Subcutaneous abdominal adipose tissue (tissue), 5 donors: Measurements from ENCODE around the gene YOD1.
"Not testable (repeated sequence)": the region's sequence is repeated elsewhere in the genome, so short reads cannot be mapped to it uniquely, and the experiment has no call there.

Experiments
- H3K27ac ChIP-seq: one replicate; pipeline ENCODE4 v1.7.0; 2013; ENCODE audit warnings: low read depth, mild to moderate bottlenecking, inconsistent platforms, low read length, moderate library complexity
- H3K27me3 ChIP-seq, 5 donors: one replicate each; pipeline ENCODE4 v1.7.0; 2013; ENCODE audit warnings: low read length in 5 of 5, inconsistent platforms in 1 of 5; ENCODE audit not compliant: control insufficient read depth in 5 of 5, insufficient read depth in 4 of 5
- H3K36me3 ChIP-seq, 5 donors: one replicate each; pipeline ENCODE4 v1.7.0; 2013; ENCODE audit warnings: low read length in 5 of 5; ENCODE audit not compliant: control insufficient read depth in 5 of 5, insufficient read depth in 5 of 5
- H3K4me1 ChIP-seq, 5 donors: one replicate each; pipeline ENCODE4 v1.7.0; 2013; ENCODE audit warnings: low read length in 5 of 5, mild to moderate bottlenecking in 3 of 5, moderate library complexity in 1 of 5; ENCODE audit not compliant: control insufficient read depth in 5 of 5, insufficient read depth in 5 of 5
- H3K4me3 ChIP-seq, 5 donors: one replicate each; pipeline ENCODE4 v1.7.0; 2013; ENCODE audit warnings: low read length in 5 of 5, low read depth in 1 of 5
- H3K9ac ChIP-seq, 5 donors: one replicate each; pipeline ENCODE4 v1.7.0; 2013; ENCODE audit warnings: low read length in 5 of 5, mild to moderate bottlenecking in 4 of 5, moderate library complexity in 3 of 5
- H3K9me3 ChIP-seq, 5 donors: one replicate each; pipeline ENCODE4 v1.7.0; 2013; ENCODE audit warnings: low read length in 5 of 5; ENCODE audit not compliant: control insufficient read depth in 5 of 5
- donor health status: healthy.
- donor health status: healthy.
- donor health status: healthy.
- donor health status: healthy.
- donor health status: healthy.

The YOD1 gene

DNA sequence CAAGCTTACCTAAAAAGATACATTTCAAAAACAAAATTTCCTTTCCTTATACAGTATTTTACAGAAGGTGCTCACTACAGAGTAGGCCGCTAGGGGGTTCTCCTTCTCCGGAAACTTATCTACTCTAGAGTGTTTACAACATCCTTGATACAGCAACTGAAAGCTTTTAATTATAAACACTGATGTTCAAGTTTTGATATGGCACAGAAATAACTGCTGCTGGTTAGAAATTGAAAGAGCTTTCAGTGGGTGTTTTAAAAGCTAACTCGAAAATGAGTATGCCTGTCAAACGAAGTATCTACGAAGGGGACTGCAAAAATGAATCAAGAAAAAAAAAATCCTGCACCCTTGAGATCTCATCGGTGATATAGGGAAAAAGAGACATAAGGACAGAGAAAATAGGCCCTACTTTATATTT, 1.0 kb downstream of the YOD1 start:
- Histone ChIP-seq H3K4me3 (peak overlapping the region; percentile 95 to 99 (median 96)), H3K36me3 (peaks cover 14 to 19% (median 15%) of the 10 kb centered on the region in 5 donors), H3K9me3 (no peaks in the 10 kb centered on the region), H3K27me3 (no peaks in the 10 kb centered on the region), H3K27ac (peak overlapping the region; percentile 87), H3K4me1 (peaks cover 6 to 51% (median 42%) of the 10 kb centered on the region in 5 donors), H3K9ac (peak overlapping the region; percentile 90 to 99 (median 93))

- Histone ChIP-seq H3K4me3 (peak overlapping the region in 2 of 5 donors; percentile 96), H3K9ac (peak overlapping the region in 2 of 5 donors; percentile 93 to 99), H3K27me3 (no peaks in the 10 kb centered on the region), H3K27ac (peak overlapping the region; percentile 87), H3K36me3 (peaks cover 14 to 19% (median 15%) of the 10 kb centered on the region in 5 donors), H3K9me3 (no peaks in the 10 kb centered on the region), H3K4me1 (peaks cover 6 to 48% (median 42%) of the 10 kb centered on the region in 5 donors)
These were observed 1.5 kb downstream of the YOD1 start for GRCh38 chr1:207049514-207049913.

DNA sequence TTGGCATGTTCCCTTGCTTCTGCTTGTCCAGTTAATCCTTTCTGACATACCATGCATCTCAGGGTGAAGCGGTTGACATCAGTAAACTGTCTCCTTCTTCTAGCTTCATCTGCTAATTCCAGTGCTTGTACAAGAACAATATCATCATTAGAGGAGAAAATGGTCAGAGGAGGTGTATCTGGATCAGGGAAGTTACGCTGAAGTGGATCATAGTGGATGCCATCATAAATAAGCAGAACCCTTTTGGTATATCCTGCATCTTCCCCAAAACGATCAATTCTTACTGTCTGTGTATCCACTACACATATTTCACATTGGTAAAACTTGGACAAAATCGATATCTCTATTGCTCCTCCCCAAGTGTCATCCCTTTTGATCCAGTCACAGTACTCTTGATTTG, 2.0 kb downstream of the YOD1 start:
- no peak overlapping the region for H3K27ac ChIP-seq
- H3K27me3 ChIP-seq = no peaks in the 10 kb centered on the region
- H3K9me3 ChIP-seq = no peaks in the 10 kb centered on the region
- peaks cover 6 to 48% (median 42%) of the 10 kb centered on the region in 5 donors for H3K4me1 ChIP-seq
- peak overlapping the region in 1 of 5 donors; percentile 99 for H3K9ac ChIP-seq
- H3K36me3 ChIP-seq = peaks cover 14 to 19% (median 15%) of the 10 kb centered on the region in 5 donors
- H3K4me3 ChIP-seq = no peak overlapping the region

- peaks cover 14 to 21% (median 15%) of the 10 kb centered on the region in 5 donors for H3K36me3 ChIP-seq
- H3K27me3 ChIP-seq = no peaks in the 10 kb centered on the region
- H3K4me3 ChIP-seq = no peak overlapping the region
- H3K4me1 ChIP-seq = peaks cover 6 to 40% (median 36%) of the 10 kb centered on the region in 5 donors
- H3K9me3 ChIP-seq = no peaks in the 10 kb centered on the region
- peak overlapping the region in 2 of 5 donors; percentile 28 for H3K9ac ChIP-seq
- no peak overlapping the region for H3K27ac ChIP-seq
These were observed 3.0 kb downstream of the YOD1 start for GRCh38 chr1:207048041-207048440.

GRCh38 chr1:207047505-207047904, 3.5 kb downstream of the YOD1 start:
- H3K4me3 ChIP-seq = no peak overlapping the region
- no peaks in the 10 kb centered on the region for H3K27me3 ChIP-seq
- no peaks in the 10 kb centered on the region for H3K9me3 ChIP-seq
- H3K9ac ChIP-seq = peak overlapping the region in 1 of 5 donors; percentile 28
- H3K27ac ChIP-seq = no peak overlapping the region
- H3K4me1 ChIP-seq = peaks cover 3 to 37% (median 33%) of the 10 kb centered on the region in 5 donors
- H3K36me3 ChIP-seq = peaks cover 14 to 21% (median 15%) of the 10 kb centered on the region in 5 donors

DNA sequence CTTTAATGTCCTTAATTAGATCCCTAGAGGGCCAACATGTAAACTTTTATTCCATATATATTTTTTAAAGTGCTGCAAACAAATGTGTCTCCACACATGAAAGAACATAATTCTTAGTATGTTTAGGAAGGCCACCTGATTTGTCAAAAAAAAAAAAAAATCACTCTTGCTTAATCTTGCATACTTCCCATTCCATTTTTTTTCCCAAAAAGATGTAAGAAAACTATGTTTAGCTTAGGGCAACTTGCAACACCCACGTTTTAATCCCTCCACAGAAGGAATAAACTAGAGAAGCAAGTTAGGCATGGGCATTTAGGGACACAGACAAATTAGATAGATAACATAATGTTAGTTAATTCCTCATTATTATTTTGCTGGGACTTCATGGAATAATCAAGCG, 5.6 kb downstream of the YOD1 start:
- Histone ChIP-seq H3K9ac (no peak overlapping the region), H3K36me3 (peaks cover 14 to 21% (median 15%) of the 10 kb centered on the region in 5 donors), H3K9me3 (no peaks in the 10 kb centered on the region), H3K4me3 (no peak overlapping the region), H3K27me3 (no peaks in the 10 kb centered on the region), H3K4me1 (peaks cover 0 to 21% (median 17%) of the 10 kb centered on the region in 5 donors), H3K27ac (no peak overlapping the region)

DNA sequence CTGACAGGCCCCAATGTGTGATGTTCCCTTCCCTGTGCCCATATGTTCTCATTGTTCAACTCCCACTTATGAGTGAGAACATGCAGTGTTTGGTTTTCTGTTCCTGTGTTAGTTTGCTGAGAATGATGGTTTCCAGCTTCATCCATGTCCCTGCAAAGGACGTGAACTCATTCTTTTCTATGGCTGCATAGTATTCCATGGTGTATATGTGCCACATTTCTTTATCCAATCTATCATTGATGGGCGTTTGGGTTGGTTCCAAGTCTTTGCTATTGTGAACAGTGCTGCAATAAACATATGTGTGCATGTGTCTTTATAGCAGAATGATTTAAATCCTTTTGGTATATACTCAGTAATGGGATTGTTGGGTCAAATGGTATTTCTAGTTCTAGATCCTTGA, 9.6 kb downstream of the YOD1 start:
- not testable (repeated sequence) for H3K9ac ChIP-seq, H3K4me3 ChIP-seq, H3K9me3 ChIP-seq

DNA sequence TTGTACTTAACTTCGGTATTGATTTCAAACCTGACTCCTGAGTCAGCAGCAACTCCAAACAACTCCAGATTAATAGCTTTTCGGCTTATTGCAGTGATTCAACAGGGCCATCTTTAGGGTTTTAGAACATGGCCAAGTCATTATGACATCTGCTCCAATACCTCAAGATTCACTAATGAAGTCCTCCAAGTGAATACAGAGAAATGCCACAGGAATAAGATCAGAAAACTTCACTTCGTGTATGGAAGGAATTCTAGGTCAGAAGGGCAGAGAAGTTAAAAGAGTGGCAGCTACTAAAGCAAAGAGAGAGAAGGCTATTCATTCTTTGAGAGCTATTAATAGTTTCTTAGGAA, 10.9 kb downstream of the YOD1 start:
- Histone ChIP-seq H3K36me3 (peaks cover 0 to 6% (median 0%) of the 10 kb centered on the region in 5 donors), H3K4me1 (peaks cover 0 to under 1% (median 0%) of the 10 kb centered on the region in 5 donors), H3K27me3 (no peaks in the 10 kb centered on the region), H3K9me3 (no peaks in the 10 kb centered on the region), H3K27ac (no peak overlapping the region), H3K9ac (no peak overlapping the region), H3K4me3 (no peak overlapping the region)

More for the DNA sequence above, 9.6 kb downstream of the YOD1 start:
- not testable (repeated sequence) for H3K27me3 ChIP-seq, H3K36me3 ChIP-seq, H3K4me1 ChIP-seq, H3K27ac ChIP-seq

- Histone ChIP-seq H3K9ac (no peak overlapping the region), H3K9me3 (no peaks in the 10 kb centered on the region), H3K27me3 (no peaks in the 10 kb centered on the region), H3K27ac (no peak overlapping the region), H3K4me3 (no peak overlapping the region), H3K36me3 (peaks cover 0 to 6% (median 0%) of the 10 kb centered on the region in 5 donors), H3K4me1 (no peaks in the 10 kb centered on the region)
These were observed 11.4 kb downstream of the YOD1 start for GRCh38 chr1:207039380-207040180.

GRCh38 chr1:207036865-207037264, 14.1 kb downstream of the YOD1 start:
- no peak overlapping the region for H3K4me3 ChIP-seq
- peaks cover 0 to 8% (median 3%) of the 10 kb centered on the region in 5 donors for H3K27me3 ChIP-seq
- no peak overlapping the region for H3K9ac ChIP-seq
- H3K27ac ChIP-seq = no peak overlapping the region
- H3K36me3 ChIP-seq = no peaks in the 10 kb centered on the region
- no peaks in the 10 kb centered on the region for H3K4me1 ChIP-seq
- H3K9me3 ChIP-seq = no peaks in the 10 kb centered on the region
